Ishikawa (cell line): ENCODE results near the gene ANO6.

Experiments used
- CEBPB ChIP-seq: IDR thresholded peaks from 2 replicates; pipeline ENCODE4 v1.6.1; 2012
- EGR1 ChIP-seq: IDR thresholded peaks from 2 replicates; pipeline ENCODE4 v1.6.1; 2012
- EP300 ChIP-seq: IDR thresholded peaks from 2 replicates; pipeline ENCODE4 v1.6.1; 2012; ENCODE audit warnings: borderline replicate concordance
- FOXM1 ChIP-seq: IDR thresholded peaks from 2 replicates; pipeline ENCODE4 v1.6.1; 2012; ENCODE audit warnings: low read depth, borderline replicate concordance
- MAX ChIP-seq: IDR thresholded peaks from 2 replicates; pipeline ENCODE4 v1.6.1; 2012
- RAD21 ChIP-seq: IDR thresholded peaks from 2 replicates; pipeline ENCODE4 v1.6.1; 2012; ENCODE audit warnings: low read depth
- REST ChIP-seq: IDR thresholded peaks from 2 replicates; pipeline ENCODE4 v1.6.1; 2012; ENCODE audit warnings: low read depth, mild to moderate bottlenecking
- TAF1 ChIP-seq: IDR thresholded peaks from 2 replicates; pipeline ENCODE4 v1.6.1; 2012; ENCODE audit warnings: low read depth, mild to moderate bottlenecking
- TCF12 ChIP-seq: IDR thresholded peaks from 2 replicates; pipeline ENCODE4 v1.6.1; 2012; ENCODE audit warnings: low read depth
- TEAD4 ChIP-seq: IDR thresholded peaks from 2 replicates; pipeline ENCODE4 v1.6.1; 2012
- ZBTB7A ChIP-seq: IDR thresholded peaks from 2 replicates; pipeline ENCODE4 v1.6.1; 2012; ENCODE audit warnings: low read depth
- TF ChIP-seq, protein P1 (sequence below): IDR thresholded peaks from 2 replicates; pipeline ENCODE4 v1.6.1; 2012

DNA sequence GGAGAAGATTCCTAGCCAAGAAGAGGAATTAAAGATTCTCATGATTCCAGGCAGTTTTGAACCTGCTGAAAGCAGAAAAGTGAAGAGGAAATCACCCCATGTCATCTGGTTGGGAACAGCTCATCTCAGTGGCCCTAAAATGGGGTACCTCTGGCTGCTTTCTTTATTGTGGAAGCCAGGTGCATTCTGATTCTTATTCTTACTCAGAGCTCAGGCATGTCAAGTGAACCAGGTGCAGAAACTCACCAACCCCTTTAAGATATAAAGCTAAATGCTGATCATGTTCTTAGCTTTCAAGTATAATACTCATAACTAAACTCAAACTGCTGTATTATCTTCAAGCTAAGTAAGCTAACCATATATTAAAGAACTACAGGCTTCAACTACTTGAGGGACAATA, 259.7 kb downstream of the ANO6 start:
- TF ChIP-seq TAF1 (no peak), ZBTB7A (no peak), CEBPB (no peak), REST (no peak), TCF12 (no peak), FOXM1 (no peak), EP300 (no peak), RAD21 (no peak), MAX (no peak), EGR1 (no peak), TEAD4 (no peak)
- TF ChIP-seq, protein P1, sequence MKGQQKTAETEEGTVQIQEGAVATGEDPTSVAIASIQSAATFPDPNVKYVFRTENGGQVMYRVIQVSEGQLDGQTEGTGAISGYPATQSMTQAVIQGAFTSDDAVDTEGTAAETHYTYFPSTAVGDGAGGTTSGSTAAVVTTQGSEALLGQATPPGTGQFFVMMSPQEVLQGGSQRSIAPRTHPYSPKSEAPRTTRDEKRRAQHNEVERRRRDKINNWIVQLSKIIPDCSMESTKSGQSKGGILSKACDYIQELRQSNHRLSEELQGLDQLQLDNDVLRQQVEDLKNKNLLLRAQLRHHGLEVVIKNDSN: no peak
